GM18867 (cell line): ENCODE measurements around the gene CTNS.
A peak's percentile ranks its signal among the peaks of the same experiment; 100 is the strongest.

ENCODE experiments used
- ATAC-seq: cut with Tn5 transposase; IDR thresholded peaks from one replicate; pipeline ENCODE4 v1.9.1; 2021; ENCODE audit warnings: mild to moderate bottlenecking, moderate library complexity; ENCODE audit not compliant: unreplicated experiment

The CTNS gene

DNA sequence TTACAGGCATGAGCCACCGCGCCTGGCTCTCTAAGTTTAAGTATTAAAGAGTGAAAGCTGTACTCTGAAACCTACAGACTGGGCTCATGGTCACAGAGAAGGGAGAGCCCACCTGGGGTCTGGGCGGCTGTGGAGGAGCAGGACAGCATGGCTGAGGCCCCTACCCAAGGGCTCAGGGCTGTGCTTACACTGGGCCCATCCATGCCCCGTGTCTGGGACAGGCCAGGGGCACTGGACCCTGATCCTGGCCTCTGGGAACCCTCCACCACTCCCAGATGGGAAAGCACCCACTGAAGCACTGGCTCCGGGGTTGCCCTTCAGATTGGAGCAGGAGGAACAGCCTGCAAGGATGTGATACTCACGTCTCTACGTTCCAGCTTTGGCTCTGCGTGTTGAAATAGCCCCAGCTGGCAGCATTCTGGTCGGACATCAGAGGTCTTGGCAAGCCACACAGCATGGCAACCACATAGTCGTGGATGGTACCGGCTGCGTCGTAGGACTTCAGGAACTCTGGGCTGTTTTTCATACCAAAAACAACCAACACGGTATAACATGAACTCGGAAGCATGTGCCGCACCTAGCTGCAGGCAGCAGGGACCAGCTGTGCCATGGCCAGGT, 13.5 kb upstream of the CTNS start:
- no peak for ATAC-seq

DNA sequence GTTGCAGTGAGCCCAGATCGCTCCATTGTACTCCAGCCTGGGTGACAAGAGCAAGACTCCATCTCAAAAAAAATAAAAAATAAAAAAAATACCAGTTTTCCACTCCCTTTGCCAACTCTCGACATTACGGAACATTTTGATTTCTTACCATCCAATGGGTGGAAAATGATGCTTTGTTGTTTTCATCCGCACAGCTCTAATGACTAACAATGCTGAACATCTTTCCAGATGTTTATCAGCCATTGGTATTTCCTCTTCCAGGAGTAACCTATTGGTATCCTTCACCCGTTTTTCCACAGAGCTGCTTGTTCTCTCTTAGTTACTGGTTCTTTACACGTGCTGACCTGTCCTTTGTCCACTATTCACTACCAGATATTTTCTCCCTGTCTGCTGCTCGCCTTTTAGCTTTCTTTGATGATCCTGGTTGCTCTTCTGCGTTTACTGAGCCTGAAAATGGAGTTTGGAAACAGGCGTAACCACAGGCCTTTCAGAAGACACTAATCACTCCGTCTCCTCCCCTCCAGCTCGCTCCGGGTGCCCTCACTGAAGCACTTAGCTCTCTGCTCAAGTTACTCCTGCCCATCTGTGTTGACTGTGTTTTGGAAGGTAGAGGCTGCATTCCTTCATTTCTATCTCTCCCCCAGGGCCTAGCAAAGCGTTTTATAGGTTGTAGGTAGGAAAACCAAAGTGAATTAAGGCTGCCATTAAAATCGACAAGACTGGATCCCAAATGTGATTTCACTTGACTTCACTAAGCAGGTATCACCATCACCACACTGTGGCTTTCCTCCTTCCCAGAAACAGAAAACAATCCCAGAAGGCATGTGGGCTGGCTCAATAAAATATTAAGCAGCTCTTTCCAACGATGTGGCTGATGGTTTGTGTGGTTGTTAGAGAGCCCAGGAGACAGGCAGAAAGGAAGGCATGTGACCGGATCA, 9.5 kb upstream of the CTNS start:
- no peak for ATAC-seq

DNA sequence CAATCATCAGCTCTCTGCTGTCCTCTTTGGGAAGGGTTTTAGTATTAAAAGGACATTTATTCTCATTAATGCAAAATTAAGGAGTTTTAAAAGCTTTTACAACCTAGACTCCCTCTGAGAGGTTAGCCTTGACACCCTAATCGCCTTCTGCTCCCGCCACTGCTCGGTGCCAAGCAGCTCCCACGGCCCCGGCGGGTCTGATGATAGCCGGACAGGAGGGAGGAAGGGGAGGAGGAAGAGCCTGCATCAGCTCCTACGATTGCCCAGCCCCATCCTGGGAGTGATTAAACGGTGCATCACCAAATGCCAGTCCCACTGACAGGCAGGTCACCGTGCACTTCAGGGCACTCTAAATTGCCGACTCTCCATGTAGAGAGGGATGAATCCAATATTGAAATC, 8.8 kb upstream of the CTNS start:
- ATAC-seq = no peak

DNA sequence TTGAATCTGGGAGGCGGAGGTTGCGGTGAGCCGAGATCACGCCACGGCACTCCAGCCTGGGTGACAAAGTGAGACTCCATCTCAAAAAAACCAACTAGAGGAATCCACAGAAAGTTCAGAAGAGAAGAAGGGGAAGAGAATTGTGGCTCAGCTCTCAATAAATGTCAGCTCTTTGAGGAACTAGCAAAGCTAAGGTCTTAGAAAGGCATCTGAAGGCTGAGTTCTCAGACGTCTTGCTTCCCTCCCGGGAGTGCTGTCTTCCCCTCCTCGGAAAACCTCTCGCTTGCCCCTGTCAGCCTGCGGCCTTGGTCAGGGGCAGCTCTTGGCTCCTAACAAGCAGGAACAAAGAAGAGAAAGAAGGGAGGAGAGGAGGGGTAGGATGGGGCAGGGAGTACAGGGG, 5.8 kb upstream of the CTNS start:
- no peak for ATAC-seq

DNA sequence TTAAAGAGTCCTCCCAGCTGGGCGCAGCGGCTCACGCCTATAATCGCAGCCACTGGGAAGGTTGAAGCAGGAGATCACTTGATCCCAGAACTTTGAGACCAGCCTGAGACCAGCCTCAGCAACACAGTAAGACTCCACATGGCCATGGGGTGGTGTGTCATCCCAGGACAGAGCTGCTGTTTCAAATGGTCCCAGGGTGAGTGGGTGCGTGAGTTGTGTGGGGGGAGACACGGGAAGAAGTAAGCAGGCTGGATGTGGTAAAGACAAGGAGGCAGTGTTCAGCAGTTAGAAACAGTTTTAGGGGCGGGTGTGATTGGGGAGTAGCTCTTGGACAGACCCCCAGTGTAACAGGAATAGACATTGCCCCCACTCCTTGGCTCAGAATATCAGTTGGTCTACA, 4.3 kb upstream of the CTNS start:
- ATAC-seq = no peak

DNA sequence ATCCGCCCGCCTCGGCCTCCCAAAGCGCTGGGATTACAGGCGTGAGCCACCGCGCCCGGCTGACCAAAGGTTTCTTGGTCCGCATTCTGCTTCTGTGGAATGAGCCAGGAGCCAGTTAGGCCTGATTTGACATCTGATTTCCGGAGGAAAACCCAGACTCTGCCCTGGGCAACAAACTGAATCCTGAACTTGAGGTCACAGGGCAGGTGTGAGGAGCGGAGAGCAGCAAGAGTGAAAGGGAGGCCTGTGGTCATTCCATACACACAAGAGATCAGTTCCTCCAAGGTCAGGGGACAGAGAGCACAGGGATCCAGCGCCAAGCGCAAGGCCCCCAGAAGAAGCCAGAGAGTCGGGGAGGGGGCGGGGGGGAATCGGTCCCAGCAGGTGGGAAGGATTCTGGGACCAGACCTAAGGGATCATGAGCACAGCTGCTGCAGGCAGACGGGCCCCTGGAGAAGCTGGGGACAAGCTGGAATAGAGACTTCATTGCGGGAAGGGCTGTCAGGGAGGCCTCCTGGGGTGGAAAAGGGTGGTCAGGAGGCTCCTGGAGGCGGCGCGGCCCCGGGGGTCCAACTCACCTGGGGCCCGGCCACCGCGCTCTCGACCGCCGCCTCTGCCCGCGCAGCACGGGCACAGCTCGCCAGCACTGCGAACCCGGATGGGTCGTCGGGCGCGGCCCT, 946 bp upstream of the CTNS start:
- no peak for ATAC-seq

DNA sequence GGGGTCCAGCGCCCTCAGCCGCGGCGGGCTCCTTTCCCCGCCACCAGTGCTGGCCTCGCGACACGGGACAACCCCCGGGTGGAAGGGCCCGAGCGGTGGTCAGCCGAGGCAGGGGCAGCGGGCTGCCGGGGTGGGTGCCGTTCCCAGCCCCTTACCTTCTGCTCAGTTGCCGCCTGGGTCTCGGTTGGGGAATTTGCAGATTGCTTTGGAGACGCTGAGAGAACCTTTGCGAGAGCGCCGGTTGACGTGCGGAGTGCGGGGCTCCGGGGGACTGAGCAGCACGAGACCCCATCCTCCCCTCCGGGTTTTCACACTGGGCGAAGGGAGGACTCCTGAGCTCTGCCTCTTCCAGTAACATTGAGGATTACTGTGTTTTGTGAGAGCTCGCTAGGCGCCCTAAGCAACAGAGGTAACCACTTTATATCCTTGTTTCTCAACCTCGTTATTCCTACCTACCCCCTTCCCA, 381 bp downstream of the CTNS start:
- ATAC-seq = peak; percentile 16

DNA sequence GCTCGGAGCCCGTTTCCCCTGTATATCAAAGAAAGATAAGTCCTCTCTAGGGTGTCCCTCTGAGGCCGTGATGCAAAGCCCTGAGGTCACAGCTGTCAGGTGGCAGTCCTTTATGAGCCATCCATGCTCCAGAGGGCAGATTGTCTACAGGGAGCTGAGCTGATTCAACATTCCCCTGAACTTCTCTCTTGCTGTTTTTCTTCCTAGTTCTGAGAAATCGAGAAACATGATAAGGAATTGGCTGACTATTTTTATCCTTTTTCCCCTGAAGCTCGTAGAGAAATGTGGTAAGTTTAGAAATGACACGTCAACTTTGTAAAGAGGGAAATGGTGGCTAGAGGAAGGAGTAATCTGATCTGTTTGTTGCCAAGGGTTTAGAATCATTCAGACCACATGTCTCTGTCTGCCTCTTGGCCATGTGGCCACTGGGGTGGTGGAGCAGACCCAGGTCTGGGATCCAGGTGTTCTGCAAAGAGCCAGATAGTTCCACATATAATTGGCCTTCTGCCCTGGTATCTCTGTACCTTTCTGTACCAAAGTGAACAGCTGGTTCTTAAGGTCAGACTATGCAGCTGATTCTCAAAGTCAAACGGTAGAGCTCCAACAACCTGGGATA, 3.5 kb downstream of the CTNS start:
- ATAC-seq = no peak

DNA sequence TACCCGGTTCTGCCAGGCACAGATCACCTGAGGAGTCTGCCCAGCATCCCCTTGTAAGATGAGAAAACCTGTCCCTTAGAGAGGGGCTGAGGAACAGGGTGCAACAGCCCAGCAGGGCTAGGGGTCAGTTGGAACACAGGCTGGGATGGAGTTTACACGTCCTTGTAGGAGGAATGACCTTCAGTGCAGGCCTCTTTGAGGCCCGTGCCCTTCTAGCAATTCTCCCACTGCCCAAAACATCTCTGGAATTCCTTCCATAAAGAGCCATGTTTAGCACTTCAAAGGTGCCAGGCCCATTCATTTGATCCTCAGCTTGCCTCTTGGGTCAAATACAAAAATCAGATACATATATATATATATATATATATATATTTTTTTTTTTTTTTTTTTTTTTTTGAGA, 4.5 kb downstream of the CTNS start:
- no peak for ATAC-seq

DNA sequence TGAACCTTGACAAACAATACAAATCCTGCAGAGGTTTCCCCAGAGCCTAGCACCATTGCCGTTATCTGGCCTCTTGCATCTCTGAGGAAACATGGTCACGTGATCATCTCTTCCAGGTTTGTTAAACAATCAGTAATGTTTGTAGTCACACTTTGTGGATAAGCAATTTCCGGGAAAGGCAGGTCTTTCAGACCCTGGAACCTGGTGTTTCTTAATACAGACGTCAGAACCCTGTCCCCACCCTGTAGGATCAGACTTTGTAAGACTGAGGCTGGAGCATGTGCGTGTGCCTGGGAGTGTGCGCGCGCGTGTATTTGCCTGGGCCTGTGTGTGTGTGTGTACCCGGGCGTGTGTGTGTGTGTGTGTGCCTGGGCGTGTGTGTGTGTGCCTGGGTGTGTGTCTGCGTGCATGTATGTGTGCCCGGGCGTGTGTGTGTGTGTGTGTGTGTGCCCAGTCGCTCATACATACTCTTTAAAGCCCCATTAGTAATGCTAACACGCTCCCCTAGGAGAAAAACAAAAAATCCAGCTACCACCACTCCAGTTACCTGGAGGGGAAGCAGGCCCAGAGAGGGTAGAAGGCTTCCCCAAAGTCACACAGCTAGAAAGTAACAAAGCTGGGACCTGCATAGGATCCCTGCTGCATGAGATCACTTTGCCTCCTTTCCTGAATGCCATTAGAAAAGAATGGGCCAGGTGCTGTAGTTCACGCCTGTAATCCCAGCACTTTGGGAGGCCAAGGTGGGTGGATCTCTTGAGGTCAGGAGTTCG, 5.3 kb downstream of the CTNS start:
- no peak for ATAC-seq

DNA sequence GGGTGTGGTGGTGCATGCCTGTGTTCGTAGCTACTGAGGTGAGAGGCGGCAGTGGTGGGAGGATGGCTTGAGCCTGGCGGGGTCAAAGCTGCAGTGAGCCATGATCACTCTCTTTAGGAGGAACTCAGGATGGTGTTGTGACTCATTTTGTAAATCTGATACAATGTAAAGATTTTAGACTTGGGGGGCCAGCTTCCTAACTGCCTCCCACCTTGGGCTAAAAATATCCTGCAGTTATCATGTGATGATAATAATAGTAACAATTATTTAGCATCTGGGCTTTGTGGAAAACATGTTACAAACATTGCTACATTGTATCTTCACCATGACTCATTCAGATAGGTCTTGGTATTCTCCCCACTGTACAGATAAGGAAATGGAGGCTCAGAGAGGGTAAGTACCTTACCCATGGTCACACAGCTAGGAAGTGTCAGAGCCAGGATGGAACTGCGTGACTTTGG, 7.4 kb downstream of the CTNS start:
- ATAC-seq = no peak

DNA sequence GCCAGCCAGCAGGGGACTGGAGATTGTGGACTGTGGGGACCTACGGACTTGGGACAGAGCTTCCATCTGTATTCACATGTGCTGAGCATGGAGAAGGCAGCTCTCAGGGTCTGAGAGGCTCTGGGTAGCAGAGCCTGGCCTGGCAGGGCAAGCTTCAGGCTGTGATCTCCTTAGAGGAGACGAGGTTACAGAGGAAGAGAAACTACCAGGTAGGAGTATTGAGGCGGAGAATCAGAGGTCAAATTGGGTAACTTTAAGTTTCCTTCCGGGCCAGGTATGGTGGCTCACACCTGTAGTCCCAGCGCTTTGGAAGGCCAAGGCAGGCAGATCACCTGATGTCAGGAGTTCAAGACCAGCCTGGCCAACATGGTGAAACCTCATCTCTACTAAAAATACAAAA, 8.8 kb downstream of the CTNS start:
- no peak for ATAC-seq

DNA sequence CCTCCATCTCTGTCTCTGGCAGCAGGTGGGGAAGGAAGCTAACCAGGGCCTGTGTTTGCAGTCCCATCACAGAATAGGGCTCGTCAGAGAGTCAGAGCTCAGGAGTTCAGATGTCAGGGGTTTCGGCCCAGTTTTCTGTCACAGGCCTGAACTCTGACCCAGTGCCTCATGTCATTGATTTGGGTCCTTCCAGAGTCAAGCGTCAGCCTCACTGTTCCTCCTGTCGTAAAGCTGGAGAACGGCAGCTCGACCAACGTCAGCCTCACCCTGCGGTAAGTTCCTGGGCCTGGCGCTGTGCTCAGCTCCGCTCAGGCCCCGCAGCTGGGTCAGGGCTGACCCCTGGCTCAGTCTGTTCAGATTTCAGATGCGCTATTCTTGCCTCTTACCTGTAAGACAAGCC, 10.7 kb downstream of the CTNS start:
- ATAC-seq = no peak

DNA sequence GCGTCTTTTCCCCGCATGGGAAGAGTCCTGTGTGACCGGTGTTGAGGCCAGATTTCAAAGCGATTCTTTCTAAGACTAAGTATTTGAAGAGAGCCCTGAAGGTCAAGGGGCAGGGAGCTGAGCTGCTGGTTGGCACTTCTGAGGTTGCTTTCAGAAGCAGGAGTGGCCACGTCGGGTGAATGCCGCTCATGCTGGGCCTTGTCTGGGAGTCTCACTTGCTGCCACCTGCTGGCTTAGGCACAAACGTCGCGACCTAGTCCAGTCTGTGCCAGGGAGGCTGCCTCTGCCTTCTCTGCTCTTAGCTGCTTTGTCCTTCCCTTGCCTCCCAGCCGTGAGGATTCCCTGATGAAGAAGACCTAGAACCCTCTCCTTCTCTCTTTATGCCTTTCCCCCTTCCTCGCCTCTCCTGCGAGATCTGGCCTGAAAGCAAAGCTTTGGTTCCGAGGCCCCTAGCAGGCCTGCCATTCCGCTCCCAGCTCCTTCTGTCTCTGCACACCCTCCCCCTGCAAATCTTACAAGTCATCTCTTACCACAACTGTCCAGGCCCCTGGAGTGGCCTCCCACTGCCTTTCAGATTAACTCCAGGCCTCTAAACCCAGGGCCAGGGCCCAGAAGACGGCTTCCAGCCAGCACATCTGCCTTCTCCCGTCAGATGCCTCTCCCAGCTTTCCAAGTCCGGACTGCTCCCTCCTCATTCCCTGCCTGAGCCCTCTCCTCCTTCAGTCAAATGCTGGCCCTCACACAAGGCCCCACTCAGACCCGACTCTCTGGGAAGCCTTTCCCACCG, 11.4 kb downstream of the CTNS start:
- ATAC-seq = no peak

DNA sequence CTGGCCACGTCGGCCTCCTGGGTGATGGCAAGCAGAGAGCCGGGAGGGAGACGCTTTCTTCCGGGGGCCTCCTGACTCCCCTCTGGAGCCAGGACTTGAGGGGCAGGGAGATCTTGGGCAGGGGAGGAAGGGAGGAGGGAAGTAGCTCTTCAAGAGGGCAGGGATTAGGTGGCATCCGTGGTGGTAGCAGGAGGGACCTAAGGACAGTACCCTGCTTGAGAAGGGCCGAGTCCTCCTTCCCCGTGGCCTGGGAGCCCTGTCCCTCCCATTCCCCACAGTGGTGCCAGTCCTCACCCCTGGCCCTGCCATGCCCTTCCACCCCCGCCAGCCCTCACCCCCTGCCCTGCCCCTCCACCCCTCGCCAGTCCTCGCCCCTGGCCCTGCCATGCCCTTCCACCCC, 19.2 kb downstream of the CTNS start:
- ATAC-seq = no peak

DNA sequence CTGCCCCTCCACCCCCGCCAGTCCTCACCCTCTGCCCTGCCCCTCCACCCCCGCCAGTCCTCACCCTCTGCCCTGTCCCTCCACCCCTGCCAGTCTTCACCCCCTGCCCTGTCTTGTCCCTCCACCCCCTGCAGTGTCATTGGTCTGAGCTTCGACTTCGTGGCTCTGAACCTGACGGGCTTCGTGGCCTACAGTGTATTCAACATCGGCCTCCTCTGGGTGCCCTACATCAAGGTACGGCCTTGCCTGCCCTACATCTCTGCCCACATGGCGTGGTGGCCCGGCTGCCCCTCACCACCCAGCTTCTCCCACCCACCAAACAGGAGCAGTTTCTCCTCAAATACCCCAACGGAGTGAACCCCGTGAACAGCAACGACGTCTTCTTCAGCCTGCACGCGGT, 19.8 kb downstream of the CTNS start:
- no peak for ATAC-seq

DNA sequence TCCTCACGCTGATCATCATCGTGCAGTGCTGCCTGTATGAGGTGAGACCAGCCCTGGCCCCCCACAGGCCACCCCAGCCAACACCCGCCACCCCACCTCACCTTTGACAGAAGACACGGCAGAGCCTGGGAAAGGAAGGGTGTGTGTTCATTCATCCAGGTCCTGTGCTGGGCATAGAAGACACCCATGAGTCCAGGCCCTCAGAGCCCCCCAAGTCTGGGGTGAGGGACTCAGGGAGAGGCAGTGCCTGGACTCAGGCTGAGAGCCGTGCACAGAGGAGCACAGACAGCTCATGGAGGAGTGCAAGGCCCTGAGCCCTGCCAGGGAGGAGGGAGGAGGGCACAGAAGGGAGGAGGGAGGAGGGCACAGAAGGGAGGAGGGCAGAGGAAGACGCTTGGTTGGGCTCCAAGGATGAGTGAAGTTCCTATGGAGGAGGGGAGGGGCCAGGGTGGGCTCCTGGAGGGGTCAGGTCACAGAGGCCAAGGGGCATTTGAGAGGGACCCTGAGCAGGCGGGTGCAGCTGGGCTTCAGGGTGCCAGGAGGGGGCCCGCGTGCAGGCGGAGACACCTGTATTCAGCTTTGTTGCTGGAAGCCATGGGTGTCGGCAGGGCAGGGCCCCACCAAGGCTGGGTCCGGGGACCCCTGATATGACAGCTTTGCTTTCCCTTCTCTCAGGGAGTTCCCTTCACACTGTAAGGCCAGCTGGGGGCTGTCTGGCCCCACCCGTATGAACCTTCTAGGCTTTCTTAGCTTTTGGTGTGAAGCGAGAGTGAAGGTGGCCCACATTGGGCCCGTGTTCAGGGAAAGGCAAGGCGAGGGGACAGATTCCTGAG, 20.4 kb downstream of the CTNS start:
- no peak for ATAC-seq

DNA sequence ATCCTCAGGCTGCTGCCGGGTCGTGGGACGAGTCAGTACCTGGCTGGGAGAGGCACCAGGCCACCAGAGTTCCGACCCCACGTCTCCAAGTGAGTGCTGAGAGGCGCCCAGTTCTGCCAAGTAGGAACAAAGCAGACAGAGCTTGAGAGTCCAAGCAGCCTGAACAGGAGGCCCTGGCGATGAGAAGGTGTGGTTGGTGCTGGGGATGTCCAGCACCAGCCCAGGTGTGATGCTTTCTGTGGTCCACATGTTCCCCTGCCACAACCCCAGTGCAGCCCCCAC, 21.0 kb downstream of the CTNS start:
- ATAC-seq = no peak
